NCI-H526 (cell line): ENCODE measurements around the gene ALDH3A1.

ENCODE experiments used
- DNase-seq, 2 experiments: peaks; one replicate each; lab custom pipeline; 2025; lab: John Stamatoyannopoulos, UW

Gene ALDH3A1

DNA sequence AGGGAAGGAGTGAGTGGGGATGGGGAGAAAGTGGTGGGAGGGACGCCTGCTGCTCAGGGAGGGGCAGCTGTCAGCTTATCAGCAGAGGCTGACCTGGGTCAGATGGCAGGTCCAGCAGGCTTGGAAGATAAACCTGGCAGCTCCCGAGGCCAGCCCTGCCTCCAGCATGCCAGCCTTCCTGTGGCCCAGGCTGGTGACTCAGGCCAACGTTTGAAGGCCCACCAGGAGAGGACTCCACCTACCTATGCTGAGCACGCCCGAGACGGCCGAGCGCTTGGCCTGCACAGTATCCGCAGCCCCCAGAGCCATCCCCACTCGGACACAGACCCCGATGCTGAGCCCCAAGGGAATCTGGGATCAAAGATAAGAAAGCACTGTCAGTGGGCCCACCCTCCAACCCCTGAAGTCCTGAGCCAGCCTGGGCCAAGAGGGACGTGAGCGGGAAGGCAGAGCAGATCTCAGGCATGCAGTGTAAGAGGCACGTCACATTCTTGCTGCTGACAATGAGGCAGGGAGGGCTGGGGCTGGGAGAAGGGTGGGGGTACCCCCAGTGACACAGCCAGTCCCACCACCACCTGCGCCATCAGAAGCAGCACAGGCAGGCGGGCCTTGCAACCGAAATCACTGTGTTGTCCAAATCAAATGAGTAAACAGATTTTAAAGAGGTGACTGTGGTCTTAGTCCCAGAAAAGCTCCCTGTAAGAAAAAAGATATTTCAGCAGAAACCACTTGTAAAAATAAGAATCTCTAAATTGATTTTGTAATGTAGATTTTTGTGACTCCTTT is 44.1 kb downstream of the ALDH3A1 start:
- DNase-seq, result no peak

DNA sequence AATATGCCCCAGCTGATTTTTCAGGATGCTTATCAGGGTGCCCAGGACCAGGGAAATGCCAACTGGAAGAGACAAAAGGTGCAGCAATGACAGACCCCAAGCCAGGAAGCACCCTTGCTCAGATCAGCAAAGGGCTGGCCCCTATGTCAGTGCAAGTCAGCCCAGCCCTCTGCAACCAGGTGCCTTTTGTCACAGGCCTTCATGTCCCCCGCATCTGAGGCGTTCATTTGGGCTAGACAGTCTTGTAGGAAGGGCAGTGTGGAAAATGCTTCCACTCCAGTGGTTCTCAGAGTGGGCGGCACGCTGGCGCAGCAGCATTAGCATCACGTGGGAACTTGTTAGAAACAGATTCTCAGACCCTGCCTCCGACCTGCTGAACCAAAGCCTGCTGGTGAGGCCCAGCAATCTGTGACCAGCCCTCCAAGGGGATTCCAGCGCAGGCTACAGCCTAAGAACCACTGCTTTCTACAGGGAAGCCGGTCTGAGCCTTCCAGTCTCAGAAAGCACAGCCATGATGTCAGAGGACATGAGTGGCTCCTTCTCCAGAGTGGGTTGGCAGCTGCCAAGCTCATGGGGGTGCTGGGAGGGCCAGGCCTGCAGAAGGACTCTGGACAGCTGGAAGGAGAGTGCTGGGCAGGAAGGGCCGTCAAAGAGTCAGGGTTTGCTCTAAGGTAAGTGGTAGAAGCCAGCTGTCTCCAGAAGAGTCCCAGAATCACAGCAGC is 44.8 kb downstream of the ALDH3A1 start:
- DNase-seq, result no peak

DNA sequence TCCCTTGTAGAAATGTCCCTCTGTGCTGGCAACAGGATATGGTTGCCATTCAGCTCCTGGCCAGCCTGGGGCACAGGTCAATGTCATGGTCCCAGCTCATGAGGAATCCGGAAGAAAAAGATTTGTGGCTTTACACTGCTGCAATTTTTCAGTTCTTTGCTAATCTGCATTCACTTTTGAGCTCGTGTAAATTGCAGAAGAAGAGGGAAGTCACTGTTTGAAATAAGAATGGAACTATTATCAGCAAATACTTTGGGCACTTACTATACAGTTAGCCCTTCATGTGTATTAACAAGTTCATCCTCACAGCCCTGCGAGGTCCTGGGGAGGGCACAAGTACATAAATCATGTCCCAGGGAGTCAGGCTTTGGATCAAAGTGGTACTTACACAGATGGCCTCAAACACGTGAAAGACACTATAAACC is 45.9 kb downstream of the ALDH3A1 start:
- no peak for DNase-seq
